Peyer's patch (tissue), 4 donors: ENCODE results near the gene RNF38.

Experiments used
- POLR2A ChIP-seq, 2 donors: fragments of 450-650 bp; IDR thresholded peaks; one replicate each; pipeline ENCODE4 v1.5.1; 2017; ENCODE audit warnings: antibody characterized with exemption in 2 of 2, mild to moderate bottlenecking in 2 of 2, moderate library complexity in 2 of 2
- TF ChIP-seq, protein P1 (sequence below), 6 experiments: fragments of 450-650 bp in 4 of 6; fragments of 200-600 bp in 2 of 6; sonication (generic) in 1 of 6; IDR thresholded peaks; one replicate each; pipeline ENCODE4 v1.5.1; 2017 to 2019; ENCODE audit warnings: antibody characterized with exemption in 6 of 6, mild to moderate bottlenecking in 3 of 6, moderate library complexity in 1 of 6

DNA sequence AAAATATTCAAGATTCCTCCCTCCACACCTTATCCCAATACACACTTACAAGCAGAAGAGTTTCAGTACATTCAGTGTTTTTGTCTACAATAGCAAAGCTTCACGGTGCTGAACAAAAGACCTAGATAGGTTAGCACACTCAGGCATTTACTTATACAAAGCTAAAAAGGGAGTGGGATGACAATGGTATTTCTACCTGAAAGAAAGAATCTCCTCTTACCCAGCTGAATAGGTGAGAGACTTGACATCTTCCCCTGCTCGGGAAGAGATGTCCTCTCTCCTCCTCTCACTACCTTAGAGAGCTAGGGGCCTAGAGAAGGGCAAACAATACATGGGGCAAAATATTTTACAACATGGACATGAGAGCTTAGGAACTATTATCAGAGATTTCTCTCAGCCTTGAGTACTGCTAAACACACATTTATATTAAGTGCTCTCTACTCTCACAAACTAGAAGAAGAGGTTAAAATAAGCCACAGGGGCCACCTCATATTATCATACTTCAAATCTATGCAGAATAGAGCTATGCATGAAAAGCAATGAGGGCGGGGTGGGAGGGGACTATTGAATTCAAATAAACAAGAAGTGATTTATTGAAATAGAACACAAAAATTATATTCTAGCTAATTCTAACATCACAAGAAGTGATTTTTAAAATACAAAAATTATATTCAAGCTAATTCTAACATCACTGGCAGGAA, 38.6 kb upstream of the RNF38 start:
- TF ChIP-seq, protein P1, sequence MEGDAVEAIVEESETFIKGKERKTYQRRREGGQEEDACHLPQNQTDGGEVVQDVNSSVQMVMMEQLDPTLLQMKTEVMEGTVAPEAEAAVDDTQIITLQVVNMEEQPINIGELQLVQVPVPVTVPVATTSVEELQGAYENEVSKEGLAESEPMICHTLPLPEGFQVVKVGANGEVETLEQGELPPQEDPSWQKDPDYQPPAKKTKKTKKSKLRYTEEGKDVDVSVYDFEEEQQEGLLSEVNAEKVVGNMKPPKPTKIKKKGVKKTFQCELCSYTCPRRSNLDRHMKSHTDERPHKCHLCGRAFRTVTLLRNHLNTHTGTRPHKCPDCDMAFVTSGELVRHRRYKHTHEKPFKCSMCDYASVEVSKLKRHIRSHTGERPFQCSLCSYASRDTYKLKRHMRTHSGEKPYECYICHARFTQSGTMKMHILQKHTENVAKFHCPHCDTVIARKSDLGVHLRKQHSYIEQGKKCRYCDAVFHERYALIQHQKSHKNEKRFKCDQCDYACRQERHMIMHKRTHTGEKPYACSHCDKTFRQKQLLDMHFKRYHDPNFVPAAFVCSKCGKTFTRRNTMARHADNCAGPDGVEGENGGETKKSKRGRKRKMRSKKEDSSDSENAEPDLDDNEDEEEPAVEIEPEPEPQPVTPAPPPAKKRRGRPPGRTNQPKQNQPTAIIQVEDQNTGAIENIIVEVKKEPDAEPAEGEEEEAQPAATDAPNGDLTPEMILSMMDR (IDR thresholded peaks at IDR 0.05) = no peak
- no peak for TF ChIP-seq POLR2A (IDR thresholded peaks at IDR 0.05)
